ENCODE measurements around the gene OR52H1. TPM values are rescaled to one million over a fixed set of nuclear protein-coding genes. Genes with fewer than 3 reads are reported as not detected.

Gene OR52H1
- total and polyA plus RNA-seq, 2 donors: 0.05 TPM; not detected in 1

DNA sequence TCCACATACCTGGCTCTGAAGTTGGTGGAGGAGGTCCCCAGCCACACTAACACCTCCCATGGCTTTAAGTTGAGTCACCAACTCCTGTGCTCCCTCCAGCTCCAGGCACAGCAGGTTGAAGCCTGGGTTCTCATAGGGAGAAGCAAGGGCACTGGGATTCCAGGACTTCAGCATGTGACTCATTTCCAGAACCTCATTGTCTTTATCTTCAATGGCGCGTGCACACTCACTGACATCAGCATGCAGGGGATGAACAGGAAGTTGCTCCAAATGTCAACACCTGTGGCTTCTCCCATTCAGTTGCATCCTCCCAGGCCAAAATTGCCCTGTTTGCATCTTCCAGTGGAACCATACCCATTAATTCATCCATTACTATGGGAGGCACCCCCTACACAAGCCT lies 26.0 kb downstream of the OR52H1 start:
- Histone ChIP-seq H3K27me3 (ENCODE audit: control insufficient read depth in 2 of 2, insufficient read depth in 1 of 2, low read length in 1 of 2) (no peaks in the 10 kb centered on the region), H3K9me3 (ENCODE audit: control insufficient read depth in 2 of 2, insufficient read depth in 1 of 2, low read length in 1 of 2) (no peaks in the 10 kb centered on the region), H3K36me3 (ENCODE audit: control insufficient read depth in 2 of 2, insufficient read depth in 2 of 2, low read length in 1 of 2) (no peaks in the 10 kb centered on the region), H3K4me3 (ENCODE audit: low read length in 2 of 2) (no peak overlapping the region), H3K27ac (ENCODE audit: low read depth in 1 of 2, low read length in 1 of 2) (no peak overlapping the region), H3K4me1 (ENCODE audit: control insufficient read depth in 2 of 2, insufficient read depth in 2 of 2, low read length in 2 of 2) (no peaks in the 10 kb centered on the region)
- WGBS: 95% methylated on average over 2 of the region's 2 CpGs
- DNase-seq (ENCODE audit: low read depth in 6 of 9, low spot score in 9 of 9): no peak

DNA sequence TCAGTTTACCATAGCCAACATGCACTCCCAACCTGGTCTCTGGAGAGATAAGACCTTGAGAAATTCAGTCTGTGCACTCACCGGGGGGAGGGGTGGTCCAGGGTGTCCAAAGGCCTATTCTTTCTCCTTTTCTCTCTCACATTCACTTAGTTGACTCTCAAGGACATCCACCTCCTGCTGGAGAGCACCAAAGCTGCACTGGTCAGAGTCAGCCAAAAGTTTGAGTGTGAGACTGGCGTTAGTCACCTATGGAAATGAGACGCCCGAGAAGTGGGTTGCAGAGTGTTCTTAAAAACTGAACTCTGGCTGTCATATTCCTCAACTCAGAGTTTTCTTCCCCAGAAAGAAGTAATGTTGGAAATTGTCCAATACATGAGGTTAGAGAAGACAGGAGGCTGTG lies 26.8 kb downstream of the OR52H1 start:
- DNase-seq (ENCODE audit: low read depth in 6 of 9, low spot score in 9 of 9): no peak
- H3K9me3 ChIP-seq (ENCODE audit: control insufficient read depth in 2 of 2, insufficient read depth in 1 of 2, low read length in 1 of 2): no peaks in the 10 kb centered on the region
- WGBS: 98% methylated on average over 4 of the region's 4 CpGs
- no peaks in the 10 kb centered on the region for H3K4me1 ChIP-seq (ENCODE audit: control insufficient read depth in 2 of 2, insufficient read depth in 2 of 2, low read length in 2 of 2)
- no peaks in the 10 kb centered on the region for H3K36me3 ChIP-seq (ENCODE audit: control insufficient read depth in 2 of 2, insufficient read depth in 2 of 2, low read length in 1 of 2)
- H3K27me3 ChIP-seq (ENCODE audit: control insufficient read depth in 2 of 2, insufficient read depth in 1 of 2, low read length in 1 of 2): no peaks in the 10 kb centered on the region
- H3K27ac ChIP-seq (ENCODE audit: low read depth in 1 of 2, low read length in 1 of 2): no peak overlapping the region
- H3K4me3 ChIP-seq (ENCODE audit: low read length in 2 of 2): no peak overlapping the region

DNA sequence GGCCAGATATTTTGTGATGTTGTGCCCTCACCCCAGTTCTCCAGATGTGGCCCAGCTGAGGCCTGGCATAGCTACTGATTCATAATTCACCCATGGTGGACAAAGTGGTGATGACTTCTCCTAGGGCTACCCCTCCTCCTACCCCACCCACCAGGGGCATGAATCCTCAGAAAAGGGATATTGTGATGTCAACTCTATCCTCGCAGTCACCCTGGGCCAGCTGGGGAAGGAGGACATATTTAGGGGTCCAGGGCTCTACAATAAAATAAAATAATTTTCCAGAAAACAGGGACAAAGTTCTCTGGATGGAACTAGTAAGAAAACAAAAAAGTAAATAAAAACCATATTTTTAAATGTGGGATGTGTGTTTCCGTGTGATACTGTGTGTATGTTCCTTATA lies 31.7 kb downstream of the OR52H1 start, which contains the start of gene UBQLNL:
UBQLNL (minus strand) TSS at position 101 of the 400 bp plus-strand sequence. CDS start 258 bp downstream, outside the sequence.
- no peak for DNase-seq (ENCODE audit: low read depth in 6 of 9, low spot score in 9 of 9)
- Histone ChIP-seq H3K4me3 (ENCODE audit: low read length in 2 of 2) (no peak within 1 kb of the TSS), H3K4me1 (ENCODE audit: control insufficient read depth in 2 of 2, insufficient read depth in 2 of 2, low read length in 2 of 2) (no peaks in the 10 kb centered on the region), H3K27ac (ENCODE audit: low read depth in 1 of 2, low read length in 1 of 2) (no peak within 1 kb of the TSS), H3K9me3 (ENCODE audit: control insufficient read depth in 2 of 2, insufficient read depth in 1 of 2, low read length in 1 of 2) (no peaks in the 10 kb centered on the region), H3K36me3 (ENCODE audit: control insufficient read depth in 2 of 2, insufficient read depth in 2 of 2, low read length in 1 of 2) (no peaks in the 10 kb centered on the region), H3K27me3 (ENCODE audit: control insufficient read depth in 2 of 2, insufficient read depth in 1 of 2, low read length in 1 of 2) (no peaks in the 10 kb centered on the region)
- WGBS: 96% methylated on average over 2 of the region's 2 CpGs

DNA sequence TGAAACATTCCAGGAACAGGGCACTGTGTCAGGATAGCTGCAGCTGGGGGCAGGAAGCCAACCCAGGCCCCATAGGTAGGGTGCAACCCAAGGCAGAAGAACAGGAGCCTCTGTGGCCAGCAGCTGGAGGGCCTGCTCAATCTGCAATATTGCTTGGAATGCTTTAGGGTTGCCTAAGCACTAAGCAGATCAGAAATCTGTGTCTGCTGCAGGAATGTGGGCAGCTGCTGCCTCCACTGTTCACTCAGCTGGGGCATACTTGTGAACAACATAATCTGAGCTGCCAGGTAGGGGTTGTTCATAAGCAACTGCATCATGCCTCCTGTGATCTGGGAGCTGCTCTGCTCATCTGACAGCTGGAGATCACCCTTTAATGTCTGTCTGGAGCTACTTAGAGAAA lies 33.5 kb downstream of the OR52H1 start:
- H3K4me3 ChIP-seq (ENCODE audit: low read length in 2 of 2): no peak overlapping the region
- no peaks in the 10 kb centered on the region for H3K27me3 ChIP-seq (ENCODE audit: control insufficient read depth in 2 of 2, insufficient read depth in 1 of 2, low read length in 1 of 2)
- no peak overlapping the region for H3K27ac ChIP-seq (ENCODE audit: low read depth in 1 of 2, low read length in 1 of 2)
- H3K4me1 ChIP-seq (ENCODE audit: control insufficient read depth in 2 of 2, insufficient read depth in 2 of 2, low read length in 2 of 2): no peaks in the 10 kb centered on the region
- no peaks in the 10 kb centered on the region for H3K36me3 ChIP-seq (ENCODE audit: control insufficient read depth in 2 of 2, insufficient read depth in 2 of 2, low read length in 1 of 2)
- H3K9me3 ChIP-seq (ENCODE audit: control insufficient read depth in 2 of 2, insufficient read depth in 1 of 2, low read length in 1 of 2): no peaks in the 10 kb centered on the region
- DNase-seq (ENCODE audit: low read depth in 6 of 9, low spot score in 9 of 9): no peak

DNA sequence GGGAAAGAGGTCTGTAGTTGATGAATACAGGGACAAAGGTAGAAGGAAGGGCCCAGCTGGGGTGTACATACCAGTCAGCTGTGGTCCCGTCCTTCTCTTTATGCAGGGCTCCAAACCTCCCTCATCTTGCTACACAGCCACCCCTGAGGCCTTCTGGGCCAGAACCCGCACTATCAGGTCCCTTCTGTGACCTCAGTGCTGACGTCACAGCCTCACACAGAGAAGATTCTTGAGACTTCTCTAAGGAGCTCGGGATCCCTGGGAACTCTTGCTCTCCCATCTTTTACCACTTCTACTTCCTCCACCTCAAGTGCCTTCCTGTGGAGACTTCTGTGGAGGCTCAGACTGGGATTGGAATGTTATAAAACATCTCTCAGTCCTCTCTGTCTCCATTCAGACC lies 38.5 kb downstream of the OR52H1 start, which contains the start of gene UBQLN3:
UBQLN3 (minus strand) TSS at position 155 of the 400 bp plus-strand sequence. CDS start 399 bp downstream, outside the sequence.
- Histone ChIP-seq H3K27me3 (ENCODE audit: control insufficient read depth in 2 of 2, insufficient read depth in 1 of 2, low read length in 1 of 2) (no peaks in the 10 kb centered on the region), H3K27ac (ENCODE audit: low read depth in 1 of 2, low read length in 1 of 2) (no peak within 1 kb of the TSS), H3K9me3 (ENCODE audit: control insufficient read depth in 2 of 2, insufficient read depth in 1 of 2, low read length in 1 of 2) (no peaks in the 10 kb centered on the region), H3K36me3 (ENCODE audit: control insufficient read depth in 2 of 2, insufficient read depth in 2 of 2, low read length in 1 of 2) (no peaks in the 10 kb centered on the region), H3K4me3 (ENCODE audit: low read length in 2 of 2) (no peak within 1 kb of the TSS), H3K4me1 (ENCODE audit: control insufficient read depth in 2 of 2, insufficient read depth in 2 of 2, low read length in 2 of 2) (no peaks in the 10 kb centered on the region)
- no peak for DNase-seq (ENCODE audit: low read depth in 6 of 9, low spot score in 9 of 9)
- 92% methylated on average over 4 of the region's 4 CpGs for WGBS

DNA sequence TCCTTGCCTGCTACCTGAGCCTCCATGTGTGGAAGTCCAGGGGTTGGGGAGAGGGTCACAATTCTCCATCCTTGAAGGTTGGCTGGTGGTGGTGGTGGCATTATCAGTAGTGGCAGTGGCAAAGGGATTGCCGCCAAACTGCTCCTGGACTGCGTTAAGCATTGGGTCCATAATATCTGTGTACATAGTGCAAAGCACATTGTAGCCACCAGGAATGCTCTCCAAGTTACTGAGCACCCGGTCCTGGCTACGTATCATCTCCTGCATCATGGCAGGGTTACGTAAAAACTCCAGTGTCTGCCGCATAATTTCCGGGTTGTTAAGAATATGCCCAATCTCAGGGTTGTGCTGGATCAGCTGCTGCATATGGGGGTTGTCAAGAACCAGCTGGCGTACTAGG lies 39.7 kb downstream of the OR52H1 start:
- 97% methylated on average over 8 of the region's 8 CpGs for WGBS
- H3K4me3 ChIP-seq (ENCODE audit: low read length in 2 of 2): no peak overlapping the region
- no peaks in the 10 kb centered on the region for H3K27me3 ChIP-seq (ENCODE audit: control insufficient read depth in 2 of 2, insufficient read depth in 1 of 2, low read length in 1 of 2)
- H3K36me3 ChIP-seq (ENCODE audit: control insufficient read depth in 2 of 2, insufficient read depth in 2 of 2, low read length in 1 of 2): no peaks in the 10 kb centered on the region
- no peak for DNase-seq (ENCODE audit: low read depth in 6 of 9, low spot score in 9 of 9)
- no peaks in the 10 kb centered on the region for H3K4me1 ChIP-seq (ENCODE audit: control insufficient read depth in 2 of 2, insufficient read depth in 2 of 2, low read length in 2 of 2)
- H3K27ac ChIP-seq (ENCODE audit: low read depth in 1 of 2, low read length in 1 of 2): no peak overlapping the region
- H3K9me3 ChIP-seq (ENCODE audit: control insufficient read depth in 2 of 2, insufficient read depth in 1 of 2, low read length in 1 of 2): no peaks in the 10 kb centered on the region

DNA sequence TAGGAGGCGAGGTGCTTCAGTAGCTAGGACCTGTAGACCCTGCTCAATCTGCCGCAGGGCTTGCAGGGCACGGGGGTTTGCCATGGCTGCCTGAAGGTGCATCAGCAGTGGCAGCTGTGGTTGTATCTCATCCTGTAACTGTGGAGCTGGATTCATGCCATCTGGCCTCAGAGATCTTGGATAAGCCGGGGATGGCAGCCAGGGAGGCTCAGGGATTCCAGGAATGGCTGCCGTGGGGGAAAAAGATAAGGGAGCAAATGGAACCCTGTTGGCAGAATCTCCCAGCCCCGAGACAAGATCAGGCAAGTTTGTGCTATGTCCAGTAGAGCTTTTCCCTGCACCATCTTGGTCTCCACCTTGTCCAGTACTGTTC lies 40.4 kb downstream of the OR52H1 start:
- Histone ChIP-seq H3K4me3 (ENCODE audit: low read length in 2 of 2) (no peak overlapping the region), H3K27ac (ENCODE audit: low read depth in 1 of 2, low read length in 1 of 2) (no peak overlapping the region), H3K27me3 (ENCODE audit: control insufficient read depth in 2 of 2, insufficient read depth in 1 of 2, low read length in 1 of 2) (no peaks in the 10 kb centered on the region), H3K36me3 (ENCODE audit: control insufficient read depth in 2 of 2, insufficient read depth in 2 of 2, low read length in 1 of 2) (no peaks in the 10 kb centered on the region), H3K9me3 (ENCODE audit: control insufficient read depth in 2 of 2, insufficient read depth in 1 of 2, low read length in 1 of 2) (no peaks in the 10 kb centered on the region), H3K4me1 (ENCODE audit: control insufficient read depth in 2 of 2, insufficient read depth in 2 of 2, low read length in 2 of 2) (no peaks in the 10 kb centered on the region)
- no peak for DNase-seq (ENCODE audit: low read depth in 6 of 9, low spot score in 9 of 9)
- 93% methylated on average over 6 of the region's 6 CpGs for WGBS

DNA sequence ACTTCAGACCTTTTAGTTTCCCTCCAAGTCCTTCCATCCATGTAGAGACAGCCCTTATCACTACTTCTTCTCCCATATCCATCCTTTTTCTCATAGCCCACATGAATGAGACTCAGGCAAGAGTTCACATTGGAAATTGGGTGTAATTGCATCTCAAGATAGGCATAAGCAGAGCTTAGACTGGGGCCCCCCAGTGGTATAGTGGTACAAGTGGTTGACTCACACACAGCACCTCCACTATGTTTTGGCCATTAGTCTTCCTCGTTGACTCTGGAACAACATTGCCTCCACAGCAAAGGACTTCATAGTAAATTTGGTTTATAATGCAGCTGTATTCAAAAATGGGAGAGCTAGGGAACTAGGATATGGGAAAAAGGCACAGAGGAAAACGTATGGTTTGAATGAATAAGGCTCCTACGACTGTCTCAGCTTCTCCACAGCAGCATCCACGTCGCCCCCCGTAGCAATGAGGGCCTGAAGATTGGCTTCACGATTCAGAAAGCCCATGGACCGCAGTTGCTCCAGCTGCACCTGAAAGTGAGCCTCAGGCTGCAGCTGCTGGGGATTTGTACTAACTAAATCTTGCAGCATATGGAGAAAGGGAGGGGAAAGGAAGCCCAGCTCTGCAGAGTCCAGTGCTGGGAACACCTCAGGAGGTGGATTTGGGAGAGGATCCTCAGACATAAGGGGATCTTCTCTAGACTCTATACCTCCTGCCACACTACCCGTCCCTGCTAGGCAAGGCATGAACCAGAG lies 41.0 kb downstream of the OR52H1 start:
- Histone ChIP-seq H3K27me3 (ENCODE audit: control insufficient read depth in 2 of 2, insufficient read depth in 1 of 2, low read length in 1 of 2) (no peaks in the 10 kb centered on the region), H3K27ac (ENCODE audit: low read depth in 1 of 2, low read length in 1 of 2) (no peak overlapping the region), H3K4me3 (ENCODE audit: low read length in 2 of 2) (no peak overlapping the region), H3K4me1 (ENCODE audit: control insufficient read depth in 2 of 2, insufficient read depth in 2 of 2, low read length in 2 of 2) (no peaks in the 10 kb centered on the region), H3K36me3 (ENCODE audit: control insufficient read depth in 2 of 2, insufficient read depth in 2 of 2, low read length in 1 of 2) (no peaks in the 10 kb centered on the region), H3K9me3 (ENCODE audit: control insufficient read depth in 2 of 2, insufficient read depth in 1 of 2, low read length in 1 of 2) (no peaks in the 10 kb centered on the region)
- WGBS: 94% methylated on average over 9 of the region's 9 CpGs
- no peak for DNase-seq (ENCODE audit: low read depth in 6 of 9, low spot score in 9 of 9)

DNA sequence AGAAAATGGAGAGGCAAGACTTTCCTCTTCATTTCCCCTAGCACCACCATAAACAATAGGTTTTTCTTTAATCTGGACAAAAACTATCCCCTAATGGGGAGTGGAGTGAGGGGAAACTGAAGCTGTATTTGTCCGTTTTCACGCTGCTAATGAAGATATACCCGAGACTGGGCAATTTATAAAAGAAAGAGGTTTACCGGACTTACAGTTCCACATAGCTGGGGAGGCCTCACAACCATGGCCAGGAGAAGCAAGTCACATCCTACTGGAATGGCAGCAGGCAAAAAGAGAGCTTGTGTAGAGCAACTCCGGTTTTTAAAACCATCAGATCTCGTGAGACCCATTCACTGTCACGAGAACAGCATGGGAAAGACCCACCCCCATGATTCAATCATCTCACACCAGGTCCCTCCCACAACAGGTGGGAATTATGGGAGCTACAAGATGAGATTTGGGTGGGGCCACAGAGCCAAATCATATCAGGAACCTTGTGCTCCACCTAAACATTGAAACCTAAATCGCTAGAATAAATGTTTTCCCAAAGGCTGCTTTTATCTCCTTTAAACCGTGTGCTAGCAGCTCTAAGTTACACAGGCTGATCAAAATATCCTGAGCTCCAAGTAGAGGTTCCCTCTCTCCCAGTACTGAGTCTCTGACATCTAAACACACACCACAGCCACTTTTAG lies 42.8 kb downstream of the OR52H1 start:
- 96% methylated on average over 9 of the region's 9 CpGs for WGBS
- Histone ChIP-seq H3K27me3 (ENCODE audit: control insufficient read depth in 2 of 2, insufficient read depth in 1 of 2, low read length in 1 of 2) (no peaks in the 10 kb centered on the region), H3K4me3 (ENCODE audit: low read length in 2 of 2) (no peak overlapping the region), H3K4me1 (ENCODE audit: control insufficient read depth in 2 of 2, insufficient read depth in 2 of 2, low read length in 2 of 2) (no peaks in the 10 kb centered on the region), H3K36me3 (ENCODE audit: control insufficient read depth in 2 of 2, insufficient read depth in 2 of 2, low read length in 1 of 2) (no peaks in the 10 kb centered on the region), H3K9me3 (ENCODE audit: control insufficient read depth in 2 of 2, insufficient read depth in 1 of 2, low read length in 1 of 2) (no peaks in the 10 kb centered on the region), H3K27ac (ENCODE audit: low read depth in 1 of 2, low read length in 1 of 2) (no peak overlapping the region)
- DNase-seq (ENCODE audit: low read depth in 6 of 9, low spot score in 9 of 9): no peak

Measured in thymus (tissue), 11 donors.